ENCODE data around the gene NDUFV2. TPM values are rescaled to one million over a fixed set of nuclear protein-coding genes. Genes with fewer than 3 reads are reported as not detected.

NDUFV2 gene
- total RNA-seq, 1 donor from 2014 or later = 97.7 TPM

GRCh38 chr18:9173770-9174233 lies 71.3 kb downstream of the NDUFV2 start:
- Mint-ChIP-seq H3K4me3 (ENCODE audit: unreplicated experiment) (no peak overlapping the region), H3K4me1 (ENCODE audit: unreplicated experiment) (peaks cover 3% of the 10 kb centered on the region), H3K9me3 (ENCODE audit: unreplicated experiment) (peaks cover 7% of the 10 kb centered on the region), H3K27ac (ENCODE audit: unreplicated experiment) (no peak overlapping the region), H3K36me3 (ENCODE audit: unreplicated experiment) (peaks cover 10% of the 10 kb centered on the region), H3K27me3 (ENCODE audit: unreplicated experiment) (no peaks in the 10 kb centered on the region)
- no peak for TF ChIP-seq CTCF (IDR thresholded peaks at IDR 0.05)
- no peak for DNase-seq (ENCODE audit: extremely low spot score, unreplicated experiment)

GRCh38 chr18:9174302-9174701 lies 71.8 kb downstream of the NDUFV2 start:
- no peak for TF ChIP-seq CTCF (IDR thresholded peaks at IDR 0.05)
- Mint-ChIP-seq H3K4me3 (ENCODE audit: unreplicated experiment) (no peak overlapping the region), H3K36me3 (ENCODE audit: unreplicated experiment) (peaks cover 9% of the 10 kb centered on the region), H3K27ac (ENCODE audit: unreplicated experiment) (no peak overlapping the region), H3K4me1 (ENCODE audit: unreplicated experiment) (peaks cover 3% of the 10 kb centered on the region), H3K27me3 (ENCODE audit: unreplicated experiment) (no peaks in the 10 kb centered on the region), H3K9me3 (ENCODE audit: unreplicated experiment) (peaks cover 2% of the 10 kb centered on the region)
- DNase-seq (ENCODE audit: extremely low spot score, unreplicated experiment) = no peak

- no peak for TF ChIP-seq CTCF (IDR thresholded peaks at IDR 0.05)
- no peak for DNase-seq (ENCODE audit: extremely low spot score, unreplicated experiment)
- Mint-ChIP-seq H3K4me3 (ENCODE audit: unreplicated experiment) (no peak overlapping the region), H3K9me3 (ENCODE audit: unreplicated experiment) (no peaks in the 10 kb centered on the region), H3K27me3 (ENCODE audit: unreplicated experiment) (no peaks in the 10 kb centered on the region), H3K36me3 (ENCODE audit: unreplicated experiment) (peaks cover 9% of the 10 kb centered on the region), H3K4me1 (ENCODE audit: unreplicated experiment) (peaks cover 3% of the 10 kb centered on the region), H3K27ac (ENCODE audit: unreplicated experiment) (no peak overlapping the region)
These were observed 72.6 kb downstream of the NDUFV2 start for GRCh38 chr18:9175115-9175514.

GRCh38 chr18:9177031-9177430 lies 74.5 kb downstream of the NDUFV2 start:
- peaks cover 3% of the 10 kb centered on the region for H3K4me1 Mint-ChIP-seq (ENCODE audit: unreplicated experiment)
- no peak for TF ChIP-seq CTCF (IDR thresholded peaks at IDR 0.05)
- H3K36me3 Mint-ChIP-seq (ENCODE audit: unreplicated experiment) = peaks cover 6% of the 10 kb centered on the region
- no peaks in the 10 kb centered on the region for H3K9me3 Mint-ChIP-seq (ENCODE audit: unreplicated experiment)
- H3K27ac Mint-ChIP-seq (ENCODE audit: unreplicated experiment) = no peak overlapping the region
- DNase-seq (ENCODE audit: extremely low spot score, unreplicated experiment) = no peak
- H3K27me3 Mint-ChIP-seq (ENCODE audit: unreplicated experiment) = no peaks in the 10 kb centered on the region
- H3K4me3 Mint-ChIP-seq (ENCODE audit: unreplicated experiment) = no peak overlapping the region

- TF ChIP-seq CTCF (IDR thresholded peaks at IDR 0.05) = no peak
- Mint-ChIP-seq H3K36me3 (ENCODE audit: unreplicated experiment) (peaks cover 9% of the 10 kb centered on the region), H3K4me3 (ENCODE audit: unreplicated experiment) (no peak overlapping the region), H3K4me1 (ENCODE audit: unreplicated experiment) (peaks cover 3% of the 10 kb centered on the region), H3K27ac (ENCODE audit: unreplicated experiment) (no peak overlapping the region), H3K9me3 (ENCODE audit: unreplicated experiment) (no peaks in the 10 kb centered on the region), H3K27me3 (ENCODE audit: unreplicated experiment) (no peaks in the 10 kb centered on the region)
- DNase-seq (ENCODE audit: extremely low spot score, unreplicated experiment) = no peak
These were observed 75.0 kb downstream of the NDUFV2 start for GRCh38 chr18:9177466-9177865.

All from osteocyte (in vitro differentiated cells).